Fibroblast of skin of left biceps (primary cell): ENCODE data around the gene NCF1.
"Not testable (repeated sequence)": the region's sequence is repeated elsewhere in the genome, so short reads cannot be mapped to it uniquely, and the experiment has no call there.

Experiments
- DNase-seq, 2 experiments: peaks; one replicate each; pipeline ENCODE4 v3.0.0-alpha.2; 2013; ENCODE audit warnings: low read depth in 2 of 2

The NCF1 gene

GRCh38 chr7:74773760-74774750 is at the start of gene NCF1:
Gene NCF1, plus strand, starts transcription at chr7:74774011. Its CDS starts 21 bp downstream, at chr7:74774032.
- DNase-seq: not testable (repeated sequence)

DNA sequence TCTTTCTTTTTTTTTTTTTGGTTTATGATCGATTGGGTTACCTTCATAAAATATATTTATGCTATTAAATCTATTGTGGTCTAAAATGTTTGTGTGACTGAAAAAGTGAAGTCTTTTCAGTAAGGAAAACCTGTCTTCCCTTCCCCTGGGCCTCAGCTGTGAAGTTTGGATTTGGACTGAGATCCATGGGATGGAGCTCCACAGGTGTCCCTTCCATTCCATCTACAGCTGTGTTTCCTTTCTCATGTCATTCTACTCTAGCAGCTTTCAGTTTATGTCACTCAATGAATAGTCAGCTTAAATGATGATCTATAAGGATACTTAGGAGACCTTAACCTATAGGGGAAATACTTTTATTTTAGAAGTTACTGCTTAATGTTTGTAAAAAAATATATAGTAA is 48.0 kb upstream of the NCF1 start:
- no peak for DNase-seq

DNA sequence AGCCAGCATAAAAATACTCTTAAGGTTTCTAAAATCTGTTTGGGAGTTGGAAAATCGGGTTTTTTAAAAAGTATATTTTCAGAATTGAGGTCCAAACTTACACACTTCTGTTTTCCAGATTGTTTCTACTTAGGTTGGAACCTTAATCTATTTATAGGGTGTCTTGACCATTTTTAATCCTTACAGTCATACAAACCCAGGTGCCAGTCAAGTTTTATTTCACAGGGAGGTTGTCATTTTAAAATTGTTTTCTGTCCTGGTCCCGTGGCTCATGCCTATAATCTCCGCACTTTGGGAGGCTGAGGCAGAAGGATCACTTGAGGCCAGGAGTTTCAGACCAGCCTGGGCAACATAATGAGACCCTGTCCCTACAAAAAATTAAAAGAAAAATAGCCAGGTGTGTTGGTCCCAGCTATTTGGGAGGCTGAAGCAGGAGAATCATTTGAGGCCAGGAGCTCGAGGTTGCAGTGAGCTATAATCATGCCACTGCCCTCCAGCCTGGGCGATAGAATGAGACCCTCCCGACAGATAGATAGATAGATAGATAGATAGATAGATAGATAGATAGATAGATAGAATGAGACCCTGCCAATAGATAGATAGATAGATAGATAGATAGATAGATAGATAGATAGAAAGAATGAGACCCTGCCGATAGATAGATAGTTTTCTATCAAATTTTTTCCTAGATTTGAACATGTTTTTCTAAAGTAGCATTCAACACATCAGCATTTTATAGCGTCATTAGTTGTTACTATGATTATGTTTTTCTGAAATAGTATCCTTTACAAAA is 47.3 kb upstream of the NCF1 start:
- DNase-seq: no peak

GRCh38 chr7:74728686-74729085 is 45.1 kb upstream of the NCF1 start:
- not testable (repeated sequence) for DNase-seq

GRCh38 chr7:74730186-74730585 is 43.6 kb upstream of the NCF1 start:
- DNase-seq: not testable (repeated sequence)

- not testable (repeated sequence) for DNase-seq
Measured at GRCh38 chr7:74739974-74740703, 33.7 kb upstream of the NCF1 start.

GRCh38 chr7:74743936-74744557 is 29.8 kb upstream of the NCF1 start:
- DNase-seq: not testable (repeated sequence)

GRCh38 chr7:74753921-74754482 is 19.8 kb upstream of the NCF1 start:
- DNase-seq: not testable (repeated sequence)

- DNase-seq: not testable (repeated sequence)
Measured at GRCh38 chr7:74756673-74757072, 17.1 kb upstream of the NCF1 start.

DNA sequence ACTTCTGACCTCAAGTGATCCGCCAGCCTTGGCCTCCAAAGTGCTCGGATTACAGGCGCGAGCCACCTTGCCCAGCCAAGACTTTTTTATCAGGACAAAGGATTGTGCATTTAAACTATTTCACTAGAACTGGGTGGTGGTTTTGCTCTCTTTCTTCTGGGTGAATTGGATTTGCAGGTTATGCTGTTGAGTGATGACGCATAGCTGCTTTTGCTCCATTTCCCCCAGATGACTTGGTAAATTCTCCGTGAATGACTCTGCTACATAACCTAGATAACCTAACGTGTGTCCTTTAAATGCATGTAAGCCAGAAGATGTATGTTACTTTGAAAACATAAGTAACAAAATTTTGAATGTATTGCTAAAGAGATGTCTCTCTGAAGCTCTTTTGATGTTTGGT is 15.5 kb upstream of the NCF1 start:
- not testable (repeated sequence) for DNase-seq

DNA sequence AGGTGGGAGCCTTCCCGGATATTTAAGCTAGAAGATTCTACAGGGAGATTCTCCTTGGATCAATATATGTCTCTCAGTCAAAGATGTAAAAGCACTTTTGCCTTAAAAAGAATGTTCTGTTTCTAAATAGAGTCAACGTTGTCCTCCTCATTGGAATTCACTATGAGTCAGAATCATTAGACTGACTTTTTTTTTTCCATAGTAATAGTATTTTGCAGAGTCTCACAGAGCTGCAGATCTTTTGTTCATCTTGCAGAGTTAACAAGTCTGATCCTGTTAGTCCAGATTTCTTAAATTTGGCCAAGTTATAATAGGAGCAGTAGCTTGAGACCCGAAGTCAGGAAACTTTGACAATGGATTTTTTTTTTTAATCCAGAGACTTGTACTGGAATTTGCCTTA is 14.8 kb upstream of the NCF1 start:
- DNase-seq: not testable (repeated sequence)

GRCh38 chr7:74765205-74765918 is 8.4 kb upstream of the NCF1 start:
- DNase-seq: not testable (repeated sequence)

DNA sequence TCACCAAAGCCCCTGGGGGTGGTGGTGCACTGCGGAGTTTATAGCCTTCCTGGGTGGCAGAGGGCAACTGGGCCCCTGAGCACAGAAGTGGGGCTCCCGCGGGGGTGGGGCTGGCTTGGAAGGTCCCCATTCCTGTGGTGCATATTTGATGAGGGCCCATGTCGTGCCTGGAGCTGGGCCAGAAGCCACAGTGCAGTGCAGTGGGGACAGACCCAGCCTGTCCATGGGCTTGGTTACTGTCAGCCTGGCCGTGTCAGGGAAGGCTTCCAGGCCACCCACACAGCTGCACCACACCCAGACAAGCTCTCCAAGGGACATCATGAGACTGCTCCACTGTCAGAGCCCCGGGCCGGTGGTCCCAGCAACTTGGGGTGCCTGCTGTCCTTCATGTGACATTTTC is 7.3 kb upstream of the NCF1 start:
- not testable (repeated sequence) for DNase-seq

GRCh38 chr7:74766991-74767390 is 6.8 kb upstream of the NCF1 start:
- DNase-seq: not testable (repeated sequence)

DNA sequence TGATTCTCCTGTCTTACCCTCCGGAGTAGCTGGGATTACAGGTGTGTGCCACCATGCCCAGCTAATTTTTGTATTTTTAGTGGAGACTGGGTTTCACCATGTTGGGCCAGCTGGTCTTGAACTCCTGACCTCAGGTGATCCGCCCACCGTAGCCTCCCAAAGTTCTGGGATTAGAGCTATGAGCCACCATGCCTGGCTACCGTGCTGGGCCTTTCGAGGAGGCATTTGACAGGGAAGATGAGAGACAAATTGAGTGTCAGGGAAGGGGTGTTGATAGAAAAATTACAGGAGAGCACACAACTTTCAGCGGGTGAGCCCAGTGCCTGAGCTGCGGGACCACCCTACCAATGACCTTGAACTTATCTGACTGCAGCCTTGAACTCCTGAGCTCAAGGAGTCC is 3.7 kb upstream of the NCF1 start:
- not testable (repeated sequence) for DNase-seq

GRCh38 chr7:74772093-74772492 is 1.7 kb upstream of the NCF1 start:
- not testable (repeated sequence) for DNase-seq

GRCh38 chr7:74775111-74775510 is 1.3 kb downstream of the NCF1 start:
- not testable (repeated sequence) for DNase-seq

GRCh38 chr7:74779053-74779452 is 5.2 kb downstream of the NCF1 start:
- not testable (repeated sequence) for DNase-seq

DNA sequence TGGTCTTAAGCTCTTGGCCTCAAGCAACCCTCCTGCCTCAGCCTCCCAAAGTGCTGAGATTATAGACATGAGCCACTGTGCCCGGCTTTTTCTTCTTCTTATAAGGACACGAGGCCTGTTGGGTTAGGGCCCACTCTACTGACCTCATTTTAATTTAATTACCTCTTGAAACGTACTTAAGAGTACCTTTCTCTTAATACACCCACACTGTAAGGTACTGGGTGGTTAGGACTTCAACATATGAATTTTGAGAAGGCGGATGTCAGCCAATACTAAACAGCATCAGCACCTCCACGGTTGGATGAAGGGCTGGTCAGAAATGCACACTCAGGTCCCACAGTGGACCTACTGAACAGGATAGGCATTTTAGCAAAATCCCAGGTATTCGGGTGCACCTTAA is 7.9 kb downstream of the NCF1 start:
- not testable (repeated sequence) for DNase-seq

GRCh38 chr7:74783595-74783994 is 9.8 kb downstream of the NCF1 start:
- not testable (repeated sequence) for DNase-seq
